MCF 10A (cell line): ENCODE data around the gene ZCWPW1. TPM values are rescaled to one million over a fixed set of nuclear protein-coding genes. Genes with fewer than 3 reads are reported as not detected.
"Not testable (repeated sequence)": the region's sequence is repeated elsewhere in the genome, so short reads cannot be mapped to it uniquely, and the experiment has no call there.

Experiments
- BruUV-seq: library from RNA; stranded (reverse); fragments of 400-500 nt; replicated peaks from 2 replicates; lab custom pipeline; 2021; lab: Mats Ljungman, UMichigan
- CTCF ChIA-PET: fragments of 300-600 bp; sonication (Branson Sonifier 250); formaldehyde crosslinking; extraction: SDS; loops from one replicate; lab custom pipeline; 2021; ENCODE audit warnings: antibody characterized with exemption, inconsistent platforms; lab: Yijun Ruan, JAX
- POLR2A ChIA-PET: fragments of 300-600, 350-650 bp; sonication (Branson Sonifier 250); formaldehyde crosslinking; extraction: SDS; loops from one replicate; lab custom pipeline; 2020; ENCODE audit warnings: antibody characterized with exemption, inconsistent platforms; lab: Yijun Ruan, JAX
- DNase-seq: peaks from one replicate; pipeline ENCODE4 v3.0.0-alpha.2; 2018; ENCODE audit not compliant: unreplicated experiment
- H3K27ac Mint-ChIP-seq: one replicate; pipeline ENCODE4 v1.8.0; 2022; ENCODE audit warnings: mild to moderate bottlenecking, low read depth, mixed read lengths; ENCODE audit not compliant: unreplicated experiment
- H3K27me3 Mint-ChIP-seq: one replicate; pipeline ENCODE4 v1.8.0; 2022; ENCODE audit warnings: mixed read lengths; ENCODE audit not compliant: insufficient read depth, unreplicated experiment
- H3K36me3 Mint-ChIP-seq: one replicate; pipeline ENCODE4 v1.8.0; 2022; ENCODE audit warnings: mild to moderate bottlenecking, moderate library complexity, mixed read lengths; ENCODE audit not compliant: insufficient read depth, unreplicated experiment
- H3K4me1 Mint-ChIP-seq: one replicate; pipeline ENCODE4 v1.8.0; 2022; ENCODE audit warnings: mixed read lengths; ENCODE audit not compliant: insufficient read depth, unreplicated experiment
- H3K4me3 Mint-ChIP-seq: one replicate; pipeline ENCODE4 v1.8.0; 2022; ENCODE audit warnings: mild to moderate bottlenecking, moderate library complexity, mixed read lengths; ENCODE audit not compliant: unreplicated experiment
- H3K9me3 Mint-ChIP-seq: one replicate; pipeline ENCODE4 v1.8.0; 2022; ENCODE audit warnings: mixed read lengths; ENCODE audit not compliant: unreplicated experiment
- CTCF ChIP-seq: fragments of 200-600 bp; IDR thresholded peaks from one replicate; pipeline ENCODE4 v1.8.0; 2022; ENCODE audit warnings: antibody characterized with exemption, mild to moderate bottlenecking; ENCODE audit not compliant: unreplicated experiment
- intact Hi-C: fragments of 100-400 bp; cut with micrococcal nuclease; formaldehyde crosslinking; loops from 2 replicates; pipeline ENCODE4 v1.14.1; 2022
- total RNA-seq: library from RNA; stranded (reverse); gene quantifications from 2 replicates; pipeline ENCODE4 v1.2.3, GENCODE V29; 2022

ZCWPW1 gene
- total RNA-seq, 1 experiment from 2014 or later = 6.5 TPM

- no peak overlapping the region for H3K27ac Mint-ChIP-seq
- H3K9me3 Mint-ChIP-seq = no peaks in the 10 kb centered on the region
- CTCF ChIA-PET = interaction anchor here (2.3 kb wide), 1 partner anchor 13 kb away, joined by 12 read pairs; no protein-coding TSS in a partner anchor
- no peaks in the 10 kb centered on the region for H3K4me1 Mint-ChIP-seq
- DNase-seq = no peak
- TF ChIP-seq CTCF = no peak
- no TSS peak for BruUV-seq
- intact Hi-C loops = no loop called here
- no peaks in the 10 kb centered on the region for H3K27me3 Mint-ChIP-seq
- peaks cover 5% of the 10 kb centered on the region for H3K36me3 Mint-ChIP-seq
- no peak overlapping the region for H3K4me3 Mint-ChIP-seq
- POLR2A ChIA-PET = no interaction called here
Observed at GRCh38 chr7:100456562-100456961, 28.1 kb upstream of the ZCWPW1 start.

GRCh38 chr7:100455206-100455605, 26.7 kb upstream of the ZCWPW1 start:
- Mint-ChIP-seq H3K36me3 (no peaks in the 10 kb centered on the region), H3K4me3 (no peak overlapping the region), H3K27ac (no peak overlapping the region), H3K27me3 (no peaks in the 10 kb centered on the region), H3K4me1 (no peaks in the 10 kb centered on the region), H3K9me3 (no peaks in the 10 kb centered on the region)
- no peak for TF ChIP-seq CTCF
- ChIA-PET CTCF (interaction anchor here (0.7 to 2.3 kb wide), 6 partner anchors 10 to 396 kb away, joined by 3 to 16 read pairs (median 4); no protein-coding TSS in a partner anchor), POLR2A (interaction anchor here (1.0 to 1.5 kb wide), 3 partner anchors 10 to 131 kb away, joined by 4 to 6 read pairs (median 4); partner anchors contain the start of genes FBXO24 and LRCH4)
- DNase-seq = no peak
- BruUV-seq = no TSS peak
- intact Hi-C loops = no loop called here

GRCh38 chr7:100453854-100454253, 25.4 kb upstream of the ZCWPW1 start:
- intact Hi-C loops, H3K9me3 Mint-ChIP-seq, BruUV-seq, H3K4me3 Mint-ChIP-seq, DNase-seq, H3K36me3 Mint-ChIP-seq, H3K27me3 Mint-ChIP-seq, H3K27ac Mint-ChIP-seq, H3K4me1 Mint-ChIP-seq: not testable (repeated sequence)
- CTCF ChIA-PET = interaction anchor here (1.1 to 2.0 kb wide), 3 partner anchors 12 to 18 kb away, joined by 3 to 10 read pairs (median 7); partner anchors contain the start of gene PPP1R35
- POLR2A ChIA-PET = interaction anchor here (0.8 to 1.5 kb wide), 2 partner anchors 12 to 16 kb away, joined by 3 to 6 read pairs; no protein-coding TSS in a partner anchor

- Mint-ChIP-seq H3K27ac (no peak overlapping the region), H3K9me3 (no peaks in the 10 kb centered on the region), H3K36me3 (no peaks in the 10 kb centered on the region), H3K4me1 (no peaks in the 10 kb centered on the region), H3K4me3 (no peak overlapping the region), H3K27me3 (no peaks in the 10 kb centered on the region)
- intact Hi-C loops = no loop called here
- POLR2A ChIA-PET = interaction anchor here (0.5 kb wide), 1 partner anchor 134 kb away, joined by 3 read pairs; the partner anchor contains the start of genes FBXO24 and LRCH4
- BruUV-seq = no TSS peak
- no peak for TF ChIP-seq CTCF
- DNase-seq = no peak
- CTCF ChIA-PET = interaction anchor here (1.2 to 2.0 kb wide), 3 partner anchors 17 to 107 kb away, joined by 3 to 10 read pairs (median 3); partner anchors contain the start of gene PPP1R35
Observed at GRCh38 chr7:100452513-100452912, 24.0 kb upstream of the ZCWPW1 start.
